ENCODE results near the gene HSPBP1.
"Not testable (repeated sequence)": the region's sequence is repeated elsewhere in the genome, so short reads cannot be mapped to it uniquely, and the experiment has no call there.

Gene HSPBP1

DNA sequence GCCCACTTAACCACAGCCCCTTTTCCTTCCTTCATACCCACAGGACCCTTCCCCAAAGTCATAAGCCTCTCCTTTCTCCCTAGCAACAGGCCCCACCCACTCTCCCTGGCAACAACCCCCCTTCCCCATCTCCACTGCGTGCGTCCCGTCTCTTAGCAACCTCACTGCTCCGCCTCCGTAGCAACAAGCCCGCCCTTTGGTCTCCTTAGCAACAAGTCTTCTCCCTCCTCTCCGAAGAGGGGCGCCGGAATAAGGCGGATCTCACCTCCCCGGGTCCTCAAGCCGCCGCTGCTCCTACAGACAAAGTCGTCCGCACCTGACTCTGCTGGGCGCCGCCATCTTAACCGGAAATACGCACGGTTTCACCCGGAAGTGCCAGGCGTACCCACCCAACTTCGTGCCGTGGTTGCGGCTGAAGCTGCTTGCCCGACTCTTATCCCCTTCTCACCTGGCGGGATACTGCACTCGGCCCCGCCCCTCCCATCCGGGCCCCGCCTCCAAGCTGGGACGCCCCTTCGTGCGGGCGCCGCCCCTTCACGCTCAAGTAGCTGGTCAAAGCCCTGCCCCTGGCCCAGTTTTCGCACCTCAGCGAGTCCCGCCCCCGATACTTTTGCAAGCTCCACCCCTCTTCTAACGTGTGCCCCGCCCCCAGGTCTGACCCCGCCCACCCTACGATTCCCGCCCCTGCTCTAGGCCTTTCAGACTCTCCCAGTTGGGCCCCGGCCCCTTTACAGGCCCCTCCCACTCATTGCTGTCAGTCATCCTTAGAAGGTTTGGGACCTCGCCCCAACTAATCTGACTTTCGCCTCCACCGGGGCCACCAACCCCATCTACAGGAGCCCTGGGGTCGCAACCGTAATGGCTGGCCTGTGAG is at the start of gene HSPBP1:
HSPBP1 (minus strand) TSS at position 341 of the 874 bp plus-strand sequence. CDS start 502 bp downstream, outside the sequence.
- DNase-seq (ENCODE audit: low read depth) = peak; percentile 94

- not testable (repeated sequence) for DNase-seq (ENCODE audit: low read depth)
Observed at GRCh38 chr19:55328774-55329318, 48.9 kb upstream of the HSPBP1 start.

DNA sequence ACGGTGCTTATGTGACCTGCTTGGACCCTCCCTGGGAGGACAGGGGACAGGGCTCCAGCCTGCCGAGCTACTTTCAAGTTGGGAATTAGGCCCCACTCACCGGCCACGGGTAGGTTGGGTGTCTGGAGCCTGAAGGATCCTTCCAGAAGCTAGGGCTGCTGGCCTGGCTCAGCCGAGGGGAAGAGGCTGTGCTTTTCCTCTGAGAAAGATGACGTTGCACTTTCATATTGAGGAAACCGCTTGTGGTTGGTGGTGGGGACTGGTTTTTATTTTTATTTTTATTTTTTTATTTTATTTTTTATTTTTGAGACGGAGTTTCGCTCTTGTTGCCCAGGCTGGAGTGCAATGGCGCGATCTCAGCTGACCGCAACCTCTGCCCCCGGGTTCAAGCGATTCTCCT is 45.3 kb upstream of the HSPBP1 start, which contains the start of gene TMEM150B:
TMEM150B (minus strand) TSS at position 170 of the 400 bp plus-strand sequence. CDS start 4,305 bp downstream, outside the sequence.
- DNase-seq (ENCODE audit: low read depth) = no peak

- no peak for DNase-seq (ENCODE audit: low read depth)
Observed at GRCh38 chr19:55324662-55325061, 44.8 kb upstream of the HSPBP1 start.

DNA sequence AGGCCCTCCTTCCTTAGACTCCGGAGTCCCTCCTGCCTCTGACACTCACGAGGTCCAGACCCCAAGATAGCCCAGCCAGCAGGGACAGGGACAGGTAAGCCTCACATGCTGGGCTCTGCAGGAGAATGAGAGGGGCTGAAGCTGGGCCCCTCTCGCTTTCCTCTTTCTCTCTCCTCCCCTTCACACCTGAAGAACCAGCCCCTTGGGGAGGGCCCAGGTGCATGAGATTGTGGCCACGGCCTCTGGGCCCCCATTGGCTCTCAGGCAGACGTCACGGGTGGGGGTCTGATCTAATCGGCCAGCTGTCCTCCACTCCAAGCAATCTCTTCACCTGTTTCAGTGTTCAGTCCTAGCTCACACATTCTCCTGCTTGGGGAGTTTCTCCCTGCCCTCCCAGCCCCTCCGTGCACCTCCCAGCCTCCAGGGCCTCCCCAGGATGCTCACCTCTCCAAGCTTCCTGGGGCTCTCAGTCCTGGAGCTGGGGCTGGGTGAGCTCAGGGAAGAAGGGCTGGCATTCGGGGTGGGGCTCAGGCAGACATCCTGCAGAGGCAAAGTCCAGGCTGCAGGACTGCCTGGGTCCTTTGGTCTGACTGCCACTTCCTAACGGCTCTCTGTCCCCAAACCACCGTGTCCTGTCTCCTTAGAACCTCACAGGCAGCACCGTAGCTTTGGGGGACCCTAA is 42.4 kb upstream of the HSPBP1 start:
- no peak for DNase-seq (ENCODE audit: low read depth)

- no peak for DNase-seq (ENCODE audit: low read depth)
Observed at GRCh38 chr19:55321466-55322137, 41.7 kb upstream of the HSPBP1 start.

DNA sequence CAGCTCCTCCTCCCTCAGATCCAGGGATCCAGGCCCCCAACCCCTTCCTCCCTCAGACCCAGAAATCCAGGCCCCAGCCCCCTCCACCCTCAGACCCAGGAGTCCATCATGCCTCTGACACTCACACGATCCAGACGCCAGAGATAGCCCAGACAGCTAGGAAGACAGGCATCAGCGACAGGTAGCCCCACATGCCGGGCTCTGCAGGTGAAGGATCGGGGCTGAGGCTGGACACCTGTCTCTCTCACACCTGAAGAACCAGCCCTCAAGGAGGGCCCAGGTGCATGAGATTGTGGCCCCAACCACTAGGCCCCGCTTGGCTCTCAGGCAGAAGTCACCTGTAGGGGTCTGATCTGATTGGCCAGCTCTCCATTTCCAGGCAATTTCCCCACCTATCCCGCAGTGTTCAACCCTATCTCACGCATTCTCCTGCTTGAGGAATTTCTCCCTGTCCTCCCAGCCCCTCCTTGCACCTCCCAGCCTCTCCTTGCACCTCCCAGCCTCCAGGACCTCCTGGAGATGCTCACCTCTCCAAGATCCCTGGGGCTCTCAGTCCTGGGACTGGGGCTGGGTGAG is 41.0 kb upstream of the HSPBP1 start:
- DNase-seq (ENCODE audit: low read depth) = no peak

- no peak for DNase-seq (ENCODE audit: low read depth)
Observed at GRCh38 chr19:55319785-55320184, 39.9 kb upstream of the HSPBP1 start.

DNA sequence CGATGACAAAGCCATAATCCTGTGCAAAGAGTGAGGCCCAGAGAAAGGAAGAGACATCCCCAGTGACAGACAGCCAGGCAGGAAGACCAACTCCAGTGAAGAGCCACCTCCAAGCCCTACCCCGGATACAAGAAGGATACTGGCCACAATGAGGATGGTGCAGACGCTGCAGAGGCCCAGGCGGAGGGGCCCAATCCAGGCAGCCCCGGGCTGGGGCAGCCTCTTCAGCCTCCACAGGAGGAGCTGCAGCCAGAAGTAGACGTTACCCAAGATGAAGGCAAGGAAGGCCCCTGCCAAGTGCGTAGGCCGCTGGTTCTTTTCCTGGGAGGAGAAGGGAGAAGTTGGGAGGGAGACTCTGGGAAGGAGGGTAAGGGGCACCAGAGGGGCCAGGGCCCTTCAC is 36.7 kb upstream of the HSPBP1 start:
- no peak for DNase-seq (ENCODE audit: low read depth)

DNA sequence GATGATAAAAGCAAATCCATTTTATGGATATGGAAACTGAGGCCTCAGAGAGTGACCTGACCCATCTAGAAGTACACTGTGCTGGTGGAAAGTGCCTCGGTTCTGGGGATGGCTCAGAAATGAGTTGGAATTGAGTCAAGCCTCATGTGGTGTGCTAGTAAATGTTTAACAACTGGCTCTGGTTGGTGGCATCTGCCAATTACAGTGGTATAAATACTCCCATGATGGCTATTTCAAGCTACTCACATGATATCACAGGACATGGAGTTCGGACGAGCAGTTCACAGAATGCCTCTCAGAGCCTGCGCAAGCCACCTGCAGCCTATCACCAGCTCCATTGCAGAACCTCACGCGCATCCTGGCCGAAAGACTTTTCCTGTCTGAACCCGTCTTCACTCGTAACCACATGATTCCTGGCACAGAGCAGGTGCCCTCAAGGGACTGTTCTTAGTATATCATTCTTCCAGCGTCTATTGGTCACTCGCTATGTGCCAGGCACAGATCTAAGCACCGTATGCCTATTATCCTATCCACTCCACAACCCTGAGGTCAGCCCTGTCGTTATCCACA is 36.1 kb upstream of the HSPBP1 start:
- DNase-seq (ENCODE audit: low read depth) = no peak

GRCh38 chr19:55314396-55314795 is 34.5 kb upstream of the HSPBP1 start:
- no peak for DNase-seq (ENCODE audit: low read depth)

- no peak for DNase-seq (ENCODE audit: low read depth)
Observed at GRCh38 chr19:55312621-55313512, 33.0 kb upstream of the HSPBP1 start.

DNA sequence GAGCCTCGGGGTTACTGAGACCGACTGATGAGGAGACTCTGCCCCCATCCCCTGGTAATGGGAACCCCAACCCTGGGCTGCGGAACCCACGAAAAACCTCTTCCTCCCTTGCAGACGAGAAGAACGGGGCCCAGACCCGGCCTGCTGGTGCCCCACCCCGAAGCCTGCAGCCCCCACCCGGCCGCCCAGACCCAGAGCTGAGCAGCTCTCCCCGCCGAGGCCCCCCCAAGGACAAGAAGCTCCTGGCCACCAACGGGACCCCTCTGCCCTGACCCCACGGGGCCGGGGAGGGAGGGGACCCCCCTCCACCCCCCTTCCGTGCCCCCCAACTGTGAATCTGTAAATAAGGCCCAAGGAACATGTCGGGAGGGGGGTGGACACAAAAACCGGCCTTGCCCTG is 31.9 kb upstream of the HSPBP1 start:
- no peak for DNase-seq (ENCODE audit: low read depth)

DNA sequence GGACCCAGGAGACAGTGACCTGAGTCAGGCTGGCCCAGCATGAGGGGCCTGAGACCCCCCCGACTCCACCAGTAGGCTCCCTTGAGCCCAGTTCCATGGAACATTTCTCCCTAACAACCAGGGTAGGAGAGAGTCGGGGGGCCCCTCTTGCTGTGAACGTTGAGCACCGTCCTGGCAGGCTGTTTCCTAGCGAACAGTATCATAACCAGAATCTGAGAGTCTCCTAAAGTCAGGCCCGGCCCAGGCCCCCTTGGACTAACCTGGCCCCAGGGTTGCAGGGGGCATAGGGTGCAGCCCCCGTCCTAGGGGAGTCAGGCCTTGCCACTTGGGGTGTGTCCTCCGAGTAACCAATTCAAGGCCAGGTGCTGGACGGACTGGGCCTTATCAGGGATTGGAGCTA is 31.5 kb upstream of the HSPBP1 start:
- no peak for DNase-seq (ENCODE audit: low read depth)

DNA sequence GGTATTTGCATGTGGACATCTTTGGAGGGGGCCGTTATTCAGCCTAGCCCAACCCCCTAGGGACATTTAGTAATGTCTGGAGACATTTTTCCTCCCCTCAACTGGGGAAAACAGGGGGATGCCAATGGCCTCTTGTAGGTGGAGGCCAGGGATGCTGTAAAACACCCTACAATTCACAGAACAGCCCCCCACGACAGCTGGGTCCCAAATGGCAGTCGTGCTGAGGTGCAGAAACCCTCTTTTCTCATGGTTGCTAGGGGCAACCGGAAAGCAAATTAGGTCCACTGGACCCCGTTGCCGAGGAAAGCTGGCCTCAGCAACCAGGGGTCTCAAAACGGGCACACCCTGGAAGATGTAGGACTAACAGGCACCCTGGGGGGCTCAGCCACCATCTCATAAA is 30.6 kb upstream of the HSPBP1 start:
- no peak for DNase-seq (ENCODE audit: low read depth)

- no peak for DNase-seq (ENCODE audit: low read depth)
Observed at GRCh38 chr19:55309448-55309847, 29.5 kb upstream of the HSPBP1 start.

GRCh38 chr19:55308281-55308680 is 28.4 kb upstream of the HSPBP1 start:
- no peak for DNase-seq (ENCODE audit: low read depth)

- DNase-seq (ENCODE audit: low read depth) = no peak
Observed at GRCh38 chr19:55306712-55307111, 26.8 kb upstream of the HSPBP1 start.

DNA sequence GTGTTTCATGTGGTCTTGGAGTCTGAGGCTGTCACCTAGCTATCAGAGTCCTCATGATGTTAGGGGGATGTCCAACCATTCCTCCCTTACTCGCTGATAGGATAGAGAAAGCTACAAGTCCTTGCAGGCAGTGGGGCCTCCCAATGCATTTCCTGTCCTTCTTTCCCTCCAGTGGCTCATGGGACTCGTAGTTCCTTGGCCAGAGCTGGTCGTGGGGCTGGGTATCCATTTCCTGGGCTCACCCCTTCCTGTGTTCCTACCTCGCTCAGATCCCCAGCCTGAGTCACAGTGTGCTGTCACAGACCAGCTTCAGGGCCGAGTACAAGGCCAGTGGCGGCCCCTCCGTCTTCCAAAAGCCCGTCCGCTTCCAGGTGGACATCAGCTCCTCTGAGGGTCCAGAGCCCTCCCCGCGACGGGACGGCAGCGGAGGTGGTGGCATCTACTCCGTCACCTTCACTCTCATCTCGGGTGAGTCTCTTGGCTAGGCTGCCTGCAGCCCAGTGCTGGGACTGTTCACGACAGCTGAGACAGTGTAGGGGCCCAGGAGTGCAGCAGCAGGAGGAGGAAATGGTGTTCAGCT is 26.2 kb upstream of the HSPBP1 start:
- DNase-seq (ENCODE audit: low read depth) = no peak

GRCh38 chr19:55305491-55305890 is 25.6 kb upstream of the HSPBP1 start:
- no peak for DNase-seq (ENCODE audit: low read depth)

Measured in CMK (cell line).